SK-N-SH (cell line): ENCODE data around the gene ARID3A. TPM values are rescaled to one million over a fixed set of nuclear protein-coding genes. Genes with fewer than 3 reads are reported as not detected.

ENCODE experiments used
- CTCF ChIA-PET: fragments of 300-600, 350-600 bp; formaldehyde crosslinking; extraction: SDS; loops from one replicate; lab custom pipeline; 2021; lab: Yijun Ruan, JAX
- POLR2A ChIA-PET: fragments of 350-600 bp; sonication (Branson Sonifier 250); formaldehyde crosslinking; extraction: SDS; loops from one replicate; lab custom pipeline; 2020; ENCODE audit warnings: antibody characterized with exemption, inconsistent platforms; lab: Yijun Ruan, JAX
- DNase-seq: peaks from one replicate; pipeline ENCODE4 v3.0.0; 2012
- H2AFZ ChIP-seq: fragments of 200-600 bp; sonication (generic); 2 replicates; pipeline ENCODE4 v1.8.1; 2016; ENCODE audit warnings: antibody characterized with exemption, mild to moderate bottlenecking, low read depth
- H3F3A ChIP-seq: fragments of 200-600 bp; sonication (generic); replicated peaks from 2 replicates; pipeline ENCODE3; 2016; ENCODE audit warnings: antibody characterized with exemption, mild to moderate bottlenecking; ENCODE audit not compliant: insufficient read depth
- H3K27ac ChIP-seq, 2 experiments: fragments of 200-500 bp in 1 of 2; fragments of 200-600 bp in 1 of 2; sonication (Bioruptor generic) in 1 of 2; sonication (generic), shearing (Covaris generic) in 1 of 2; 2 replicates each; pipeline versions ENCODE4 v1.5.1 to v1.6.1; 2014 to 2016; ENCODE audit warnings: low read depth in 2 of 2, inconsistent platforms in 1 of 2, low read length in 1 of 2, mild to moderate bottlenecking in 1 of 2, mixed read lengths in 1 of 2
- H3K27me3 ChIP-seq: fragments of 200-600 bp; sonication (generic), shearing (Covaris generic); 2 replicates; pipeline ENCODE4 v1.6.1; 2016; ENCODE audit warnings: mixed run types; ENCODE audit not compliant: insufficient read depth
- H3K36me3 ChIP-seq, 2 experiments: fragments of 200-500 bp in 1 of 2; fragments of 200-600 bp in 1 of 2; sonication (Bioruptor generic) in 1 of 2; sonication (generic) in 1 of 2; replicated peaks in 1 of 2; 2 replicates each; pipeline versions ENCODE3 to v1.5.1; 2014 to 2016; ENCODE audit warnings: low read length in 1 of 2, mild to moderate bottlenecking in 1 of 2; ENCODE audit not compliant: insufficient read depth in 2 of 2, control insufficient read depth in 1 of 2
- H3K4me1 ChIP-seq, 2 experiments: fragments of 200-500 bp in 1 of 2; fragments of 200-600 bp in 1 of 2; sonication (Bioruptor generic) in 1 of 2; sonication (generic), shearing (Covaris generic) in 1 of 2; 2 replicates each; pipeline versions ENCODE4 v1.5.1 to v1.6.1; 2014 to 2016; ENCODE audit warnings: low read depth in 1 of 2, low read length in 1 of 2, mixed run types in 1 of 2; ENCODE audit not compliant: insufficient read depth in 2 of 2, control insufficient read depth in 1 of 2
- H3K4me2 ChIP-seq: fragments of 200-600 bp; sonication (generic), shearing (Covaris generic); 2 replicates; pipeline ENCODE4 v1.6.1; 2017; ENCODE audit warnings: mixed run types
- H3K4me3 ChIP-seq, 2 experiments: fragments of 200-500 bp in 1 of 2; fragments of 200-600 bp in 1 of 2; sonication (Bioruptor generic) in 1 of 2; sonication (generic), shearing (Covaris generic) in 1 of 2; 2 replicates each; pipeline versions ENCODE4 v1.5.1 to v1.8.1; 2014 to 2016; ENCODE audit warnings: low read depth in 2 of 2, inconsistent platforms in 1 of 2, low read length in 1 of 2, mild to moderate bottlenecking in 1 of 2, mixed read lengths in 1 of 2, moderate library complexity in 1 of 2
- H3K79me2 ChIP-seq: fragments of 200-600 bp; sonication (generic); 2 replicates; pipeline ENCODE4 v1.8.1; 2017; ENCODE audit warnings: mild to moderate bottlenecking; ENCODE audit not compliant: insufficient read depth
- H3K9ac ChIP-seq: fragments of 200-600 bp; sonication (generic); 2 replicates; pipeline ENCODE4 v1.6.1; 2017; ENCODE audit warnings: mixed run types
- H3K9me2 ChIP-seq: fragments of 200-600 bp; sonication (generic); 2 replicates; pipeline ENCODE4 v1.6.1; 2017; ENCODE audit warnings: mixed run types
- H3K9me3 ChIP-seq: fragments of 200-600 bp; sonication (generic); 2 replicates; pipeline ENCODE4 v1.6.1; 2017; ENCODE audit warnings: mixed run types, mild to moderate bottlenecking, moderate library complexity
- H4K20me1 ChIP-seq: fragments of 200-600 bp; sonication (generic); 2 replicates; pipeline ENCODE4 v1.6.1; 2017; ENCODE audit warnings: mild to moderate bottlenecking, mixed run types; ENCODE audit not compliant: insufficient read depth
- CHD2 ChIP-seq: fragments of 150-350 bp; IDR thresholded peaks from 2 replicates; pipeline ENCODE4 v1.6.1; 2018; ENCODE audit warnings: low read length; ENCODE audit not compliant: partially characterized antibody
- CTCF ChIP-seq: fragments of 200-600 bp; sonication (generic); IDR thresholded peaks from 2 replicates; pipeline ENCODE4 v1.6.1; 2017; ENCODE audit warnings: antibody characterized with exemption, mild to moderate bottlenecking, moderate library complexity
- ELF1 ChIP-seq: IDR thresholded peaks from 2 replicates; pipeline ENCODE4 v1.4.0; 2012
- EZH2phosphoT487 ChIP-seq: fragments of 200-600 bp; sonication (generic); IDR thresholded peaks from 2 replicates; pipeline ENCODE4 v1.6.1; 2017; ENCODE audit warnings: low read depth, mixed run types, mild to moderate bottlenecking, antibody characterized with exemption, moderate library complexity, borderline replicate concordance
- FOSL2 ChIP-seq: IDR thresholded peaks from 2 replicates; pipeline ENCODE4 v1.4.0; 2012; ENCODE audit warnings: low read depth, mild to moderate bottlenecking, moderate library complexity, borderline replicate concordance
- IRF3 ChIP-seq: fragments of 150-350 bp; IDR thresholded peaks from 2 replicates; pipeline ENCODE4 v1.6.1; 2016; ENCODE audit warnings: mild to moderate bottlenecking, low read depth, low read length
- MAX ChIP-seq: IDR thresholded peaks from 2 replicates; pipeline ENCODE4 v1.4.0; 2012; ENCODE audit warnings: low read depth
- MXI1 ChIP-seq: IDR thresholded peaks from 2 replicates; pipeline ENCODE4 v1.6.1; 2012; ENCODE audit warnings: mild to moderate bottlenecking, low read depth, low read length, improper control_type of control experiment
- NFIC ChIP-seq: IDR thresholded peaks from 2 replicates; pipeline ENCODE4 v1.4.0; 2012; ENCODE audit warnings: borderline replicate concordance
- NRF1 ChIP-seq: IDR thresholded peaks from 2 replicates; pipeline ENCODE4 v1.6.1; 2012; ENCODE audit warnings: low read depth, mild to moderate bottlenecking, low read length
- POLR2AphosphoS5 ChIP-seq: IDR thresholded peaks from 2 replicates; pipeline ENCODE4 v1.6.1; 2012; ENCODE audit warnings: low read depth, low read length
- RAD21 ChIP-seq: IDR thresholded peaks from 2 replicates; pipeline ENCODE4 v1.6.1; 2012; ENCODE audit warnings: mild to moderate bottlenecking, low read length
- RCOR1 ChIP-seq: fragments of 150-350 bp; IDR thresholded peaks from 2 replicates; pipeline ENCODE4 v1.6.1; 2017; ENCODE audit warnings: antibody characterized with exemption, low read length
- REST ChIP-seq: IDR thresholded peaks from 2 replicates; pipeline ENCODE4 v1.6.1; 2012; ENCODE audit warnings: mild to moderate bottlenecking, low read depth, low read length, moderate library complexity
- RFX5 ChIP-seq: IDR thresholded peaks from 2 replicates; pipeline ENCODE4 v1.6.1; 2012; ENCODE audit warnings: mild to moderate bottlenecking, improper control_type of control experiment, low read length
- SMC3 ChIP-seq: IDR thresholded peaks from 2 replicates; pipeline ENCODE4 v1.6.1; 2012; ENCODE audit warnings: low read depth, low read length, improper control_type of control experiment
- TCF12 ChIP-seq: IDR thresholded peaks from 2 replicates; pipeline ENCODE4 v1.4.0; 2012
- TEAD4 ChIP-seq: IDR thresholded peaks from 2 replicates; pipeline ENCODE4 v1.4.0; 2012; ENCODE audit warnings: mild to moderate bottlenecking, borderline replicate concordance; ENCODE audit not compliant: insufficient read depth
- YY1 ChIP-seq: IDR thresholded peaks from 2 replicates; pipeline ENCODE4 v1.4.0; 2012; ENCODE audit warnings: low read depth, mild to moderate bottlenecking
- ZBTB33 ChIP-seq: IDR thresholded peaks from 2 replicates; pipeline ENCODE4 v1.4.0; 2012; ENCODE audit warnings: low read depth, borderline replicate concordance
- WGBS: methylation state at CpG from one replicate; pipeline ENCODE4 v1.1.6; 2017; ENCODE audit warnings: low lambda C conversion rate; 5-methylcytosine and 5-hydroxymethylcytosine counted together
- polyA plus RNA-seq, 3 experiments: library from polyadenylated mRNA; depleted of rRNA; stranded (reverse); fragments of >200 nt; gene quantifications; 2 replicates each; pipeline ENCODE4 v1.2.3, GENCODE V29; 2012

Gene ARID3A
- polyA plus RNA-seq, 1 of the 3 experiments (the other 2 are of a cell fraction) = 8.6 TPM

GRCh38 chr19:940591-941291 is 14.9 kb downstream of the ARID3A start (continued):
- TF ChIP-seq YY1 = no peak
- no peak for TF ChIP-seq CTCF
- no peak for TF ChIP-seq EZH2phosphoT487
- TF ChIP-seq MXI1 = peak; percentile 59; the same call in 1 of the 2 replicates
- TF ChIP-seq FOSL2 = no peak; the same call in 1 of the 2 replicates
- no peak for TF ChIP-seq CHD2
- TF ChIP-seq TCF12 = peak; percentile 53
- TF ChIP-seq MAX = no peak; the same call in 1 of the 2 replicates
- no peak for TF ChIP-seq SMC3
- peak; percentile 98 for TF ChIP-seq NFIC
- TF ChIP-seq RCOR1 = no peak
- TF ChIP-seq RFX5 = no peak
- TF ChIP-seq NRF1 = no peak
- no peak for TF ChIP-seq ELF1
- TF ChIP-seq POLR2AphosphoS5 = peak; percentile 26; the same call in 1 of the 2 replicates

- POLR2A ChIA-PET = no interaction called here
- 71% methylated on average over 11 of the region's 45 CpGs for WGBS
- Histone ChIP-seq H3K4me1 (peaks cover 6 to 59% of the 10 kb centered on the region in 2 experiments; a peak in 3 of 4 replicates), H3K4me3 (peak overlapping the region; percentile 27 to 49; a peak in 3 of 4 replicates), H3F3A (peaks cover 13% of the 10 kb centered on the region), H3K9me3 (no peaks in the 10 kb centered on the region), H3K27me3 (no peaks in the 10 kb centered on the region), H3K79me2 (peaks cover 39% of the 10 kb centered on the region; the same call in 1 of the 2 replicates), H3K9ac (peak overlapping the region; percentile 34), H3K9me2 (no peaks in the 10 kb centered on the region), H3K4me2 (peak overlapping the region; percentile 88), H4K20me1 (peaks cover 46% of the 10 kb centered on the region), H2AFZ (no peak overlapping the region), H3K36me3 (no peaks in the 10 kb centered on the region), H3K27ac (peak overlapping the region; percentile 69 to 95; a peak in 3 of 4 replicates)
- DNase-seq = no peak
- CTCF ChIA-PET = interaction anchor here (0.6 kb wide), 1 partner anchor 10 kb away, joined by 3 read pairs; no protein-coding TSS in a partner anchor
- TF ChIP-seq MXI1 (no peak), FOSL2 (no peak), NFIC (no peak), RAD21 (no peak), REST (no peak), TEAD4 (no peak), TCF12 (no peak), RFX5 (no peak), ZBTB33 (no peak), POLR2AphosphoS5 (no peak), IRF3 (no peak)
Measured at GRCh38 chr19:941292-942132, 15.7 kb downstream of the ARID3A start.
